ENCODE measurements around the gene AHNAK2. TPM values are rescaled to one million over a fixed set of nuclear protein-coding genes. Genes with fewer than 3 reads are reported as not detected.

Gene AHNAK2
- total RNA-seq, 1 experiment from 2014 or later: 45.0 TPM

DNA sequence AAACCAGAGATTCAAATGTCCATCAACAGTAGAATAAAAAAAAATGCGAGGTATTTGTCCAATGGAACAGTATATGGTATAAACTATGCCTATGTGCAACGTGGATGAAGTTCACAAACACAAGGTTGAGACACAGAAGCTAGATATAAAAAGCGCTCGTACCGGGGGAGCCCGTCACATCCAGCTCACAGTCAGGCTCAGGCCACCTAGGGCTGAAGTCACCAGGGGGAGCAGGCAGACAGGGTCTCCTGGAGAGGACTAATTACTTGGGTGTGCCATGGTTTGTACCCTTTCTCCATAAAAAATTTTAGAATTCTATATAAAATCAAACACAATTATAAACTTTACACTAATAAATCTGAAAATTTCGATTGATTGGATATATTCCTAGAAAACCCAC is 13.6 kb downstream of the AHNAK2 start:
- ATAC-seq (no peak), DNase-seq (ENCODE audit: low read depth, low spot score) (no peak)
- no peaks in the 10 kb centered on the region for H3K79me2 ChIP-seq (ENCODE audit: insufficient read depth, low read length)
- H3K27ac ChIP-seq (ENCODE audit: low read depth, low read length): no peak overlapping the region
- no peak for TF ChIP-seq EZH2phosphoT487 (IDR thresholded peaks at IDR 0.05; ENCODE audit: borderline replicate concordance)
- TF ChIP-seq, protein P1, sequence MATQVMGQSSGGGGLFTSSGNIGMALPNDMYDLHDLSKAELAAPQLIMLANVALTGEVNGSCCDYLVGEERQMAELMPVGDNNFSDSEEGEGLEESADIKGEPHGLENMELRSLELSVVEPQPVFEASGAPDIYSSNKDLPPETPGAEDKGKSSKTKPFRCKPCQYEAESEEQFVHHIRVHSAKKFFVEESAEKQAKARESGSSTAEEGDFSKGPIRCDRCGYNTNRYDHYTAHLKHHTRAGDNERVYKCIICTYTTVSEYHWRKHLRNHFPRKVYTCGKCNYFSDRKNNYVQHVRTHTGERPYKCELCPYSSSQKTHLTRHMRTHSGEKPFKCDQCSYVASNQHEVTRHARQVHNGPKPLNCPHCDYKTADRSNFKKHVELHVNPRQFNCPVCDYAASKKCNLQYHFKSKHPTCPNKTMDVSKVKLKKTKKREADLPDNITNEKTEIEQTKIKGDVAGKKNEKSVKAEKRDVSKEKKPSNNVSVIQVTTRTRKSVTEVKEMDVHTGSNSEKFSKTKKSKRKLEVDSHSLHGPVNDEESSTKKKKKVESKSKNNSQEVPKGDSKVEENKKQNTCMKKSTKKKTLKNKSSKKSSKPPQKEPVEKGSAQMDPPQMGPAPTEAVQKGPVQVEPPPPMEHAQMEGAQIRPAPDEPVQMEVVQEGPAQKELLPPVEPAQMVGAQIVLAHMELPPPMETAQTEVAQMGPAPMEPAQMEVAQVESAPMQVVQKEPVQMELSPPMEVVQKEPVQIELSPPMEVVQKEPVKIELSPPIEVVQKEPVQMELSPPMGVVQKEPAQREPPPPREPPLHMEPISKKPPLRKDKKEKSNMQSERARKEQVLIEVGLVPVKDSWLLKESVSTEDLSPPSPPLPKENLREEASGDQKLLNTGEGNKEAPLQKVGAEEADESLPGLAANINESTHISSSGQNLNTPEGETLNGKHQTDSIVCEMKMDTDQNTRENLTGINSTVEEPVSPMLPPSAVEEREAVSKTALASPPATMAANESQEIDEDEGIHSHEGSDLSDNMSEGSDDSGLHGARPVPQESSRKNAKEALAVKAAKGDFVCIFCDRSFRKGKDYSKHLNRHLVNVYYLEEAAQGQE (IDR thresholded peaks at IDR 0.05; ENCODE audit: low read depth): no peak
- H3K27me3 ChIP-seq (ENCODE audit: insufficient read depth, low read length): no peaks in the 10 kb centered on the region
- H2AFZ ChIP-seq (ENCODE audit: low read depth, low read length, poor library complexity, severe bottlenecking): no peak overlapping the region
- ChIA-PET CTCF (interaction anchor here (1.5 kb wide), 1 partner anchor 11 kb away, joined by 3 read pairs; no protein-coding TSS in a partner anchor), POLR2A (interaction anchor here (2.3 kb wide), 1 partner anchor 8 kb away, joined by 6 read pairs; no protein-coding TSS in a partner anchor), RAD21 (ENCODE audit: low non-redundant PET in 1 of 2, low total read pairs in 2 of 2, uncharacterized antibody in 2 of 2, unreplicated experiment in 2 of 2) (no interaction called here)
- intact Hi-C loops (cut with micrococcal nuclease): no loop called here
- no peaks in the 10 kb centered on the region for H3K9me3 ChIP-seq (ENCODE audit: control insufficient read depth in 1 of 2, insufficient read depth in 1 of 2, low read depth in 1 of 2, low read length in 2 of 2)
- no peaks in the 10 kb centered on the region for H3K9me2 ChIP-seq (ENCODE audit: insufficient read depth)
- H3K4me3 ChIP-seq (replicated peaks in 1 of 2; ENCODE audit: low read depth in 1 of 2, low read length in 2 of 2): no peak overlapping the region
- no TSS peak for BruUV-seq (replicated peaks)
- H4K20me1 ChIP-seq (ENCODE audit: insufficient read depth): no peaks in the 10 kb centered on the region
- no peak overlapping the region for H3K4me2 ChIP-seq (ENCODE audit: low read length)
- H3K4me1 ChIP-seq (ENCODE audit: control insufficient read depth in 1 of 2, insufficient read depth in 2 of 2, low read length in 2 of 2): peaks cover 24 to 32% of the 10 kb centered on the region in 2 experiments
- H3K36me3 ChIP-seq (ENCODE audit: control insufficient read depth in 1 of 2, insufficient read depth in 2 of 2, low read length in 2 of 2): no peaks in the 10 kb centered on the region; a peak in 1 of 4 replicates
- no peak overlapping the region for H3K9ac ChIP-seq (ENCODE audit: low read length)

DNA sequence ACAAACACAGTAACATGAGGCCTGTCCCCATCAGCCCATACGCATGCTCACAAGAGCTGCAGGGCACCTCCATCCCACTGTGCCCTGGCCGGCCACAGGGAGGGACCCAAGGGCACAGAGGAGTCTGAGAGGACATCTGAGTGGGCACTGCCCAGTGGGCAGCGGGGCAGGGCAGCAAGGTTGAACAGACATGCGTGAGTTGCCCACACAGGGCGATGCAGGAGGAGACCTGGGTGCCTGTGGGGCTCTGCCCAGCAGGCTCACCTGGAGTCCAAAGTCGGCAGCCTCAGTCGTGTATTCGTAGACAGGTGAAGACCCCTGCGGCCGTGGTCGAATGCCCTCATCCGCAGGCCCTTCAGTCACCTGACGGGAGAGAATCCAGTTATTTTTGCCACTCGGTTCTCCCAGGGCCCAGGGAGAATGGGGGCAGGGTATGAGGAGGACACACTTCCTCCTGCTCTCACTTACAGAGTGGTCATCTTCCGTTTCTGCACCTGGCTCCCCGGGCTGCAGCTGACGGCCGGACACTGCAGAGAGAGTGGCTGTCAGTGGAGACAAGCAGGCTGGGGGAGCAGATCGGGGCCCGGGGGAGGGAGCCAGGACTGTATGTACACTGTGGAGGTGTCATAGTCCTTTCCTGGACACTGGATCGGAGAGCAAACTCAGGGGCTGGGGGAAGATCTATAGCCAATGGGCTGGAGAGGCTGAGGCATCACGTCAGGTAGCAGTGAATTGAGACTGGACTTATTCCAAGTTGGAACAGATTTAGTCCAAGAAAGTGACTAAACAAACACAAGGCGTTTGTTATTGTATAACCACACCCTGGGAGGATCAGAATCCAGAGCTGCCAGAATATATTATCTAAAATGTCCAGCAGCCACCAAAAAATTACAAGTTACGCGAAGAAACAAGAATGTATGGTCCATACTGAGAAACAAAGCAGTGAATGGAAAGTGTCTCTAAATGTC is 20.7 kb downstream of the AHNAK2 start:
- H4K20me1 ChIP-seq (ENCODE audit: insufficient read depth): no peaks in the 10 kb centered on the region
- no peak overlapping the region for H2AFZ ChIP-seq (ENCODE audit: low read depth, low read length, poor library complexity, severe bottlenecking)
- no peaks in the 10 kb centered on the region; a peak in 2 of 4 replicates for H3K36me3 ChIP-seq (ENCODE audit: control insufficient read depth in 1 of 2, insufficient read depth in 2 of 2, low read length in 2 of 2)
- CTCF ChIA-PET: no interaction called here
- TF ChIP-seq POLR2AphosphoS5 (IDR thresholded peaks at IDR 0.05; ENCODE audit: low read depth, low read length) (no peak), TCF7L2 (IDR thresholded peaks at IDR 0.05; ENCODE audit: borderline replicate concordance, extremely low read depth, insufficient read depth, insufficient read length) (no peak), ELF1 (IDR thresholded peaks at IDR 0.05; ENCODE audit: borderline replicate concordance, low read depth) (no peak), ZNF274 (IDR thresholded peaks at IDR 0.05; ENCODE audit: low read depth, low read length) (no peak), RAD21 (IDR thresholded peaks at IDR 0.05; ENCODE audit: low read depth) (no peak), EZH2 (IDR thresholded peaks at IDR 0.05) (no peak), SP1 (IDR thresholded peaks at IDR 0.05; ENCODE audit: low read depth) (no peak)
- TF ChIP-seq, protein P2, sequence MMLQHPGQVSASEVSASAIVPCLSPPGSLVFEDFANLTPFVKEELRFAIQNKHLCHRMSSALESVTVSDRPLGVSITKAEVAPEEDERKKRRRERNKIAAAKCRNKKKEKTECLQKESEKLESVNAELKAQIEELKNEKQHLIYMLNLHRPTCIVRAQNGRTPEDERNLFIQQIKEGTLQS (IDR thresholded peaks at IDR 0.05): no peak
- H3K9ac ChIP-seq (ENCODE audit: low read length): no peak overlapping the region
- no TSS peak for BruUV-seq (replicated peaks)
- no peak overlapping the region for H3K4me2 ChIP-seq (ENCODE audit: low read length)
- peaks cover 2 to 3% of the 10 kb centered on the region in 2 experiments; a peak in 2 of 4 replicates for H3K4me1 ChIP-seq (ENCODE audit: control insufficient read depth in 1 of 2, insufficient read depth in 2 of 2, low read length in 2 of 2)
- H3K79me2 ChIP-seq (ENCODE audit: insufficient read depth, low read length): no peaks in the 10 kb centered on the region
- H3K4me3 ChIP-seq (replicated peaks in 1 of 2; ENCODE audit: low read depth in 1 of 2, low read length in 2 of 2): no peak overlapping the region
- H3K27me3 ChIP-seq (ENCODE audit: insufficient read depth, low read length): no peaks in the 10 kb centered on the region
- no peak for ATAC-seq
- POLR2A ChIA-PET: no interaction called here
- H3K27ac ChIP-seq (ENCODE audit: low read depth, low read length): no peak overlapping the region
- DNase-seq (ENCODE audit: low read depth, low spot score): no peak
- RAD21 ChIA-PET (ENCODE audit: low non-redundant PET in 1 of 2, low total read pairs in 2 of 2, uncharacterized antibody in 2 of 2, unreplicated experiment in 2 of 2): no interaction called here
- H3K9me3 ChIP-seq (ENCODE audit: control insufficient read depth in 1 of 2, insufficient read depth in 1 of 2, low read depth in 1 of 2, low read length in 2 of 2): no peaks in the 10 kb centered on the region
- intact Hi-C loops (cut with micrococcal nuclease): no loop called here
- H3K9me2 ChIP-seq (ENCODE audit: insufficient read depth): no peaks in the 10 kb centered on the region

Data from HCT116 (cell line).